HG02763 (cell line): Measurements from ENCODE around the gene CSN2.

Experiments used
- ATAC-seq: cut with Tn5 transposase; IDR thresholded peaks from one replicate; pipeline ENCODE4 v1.9.1; 2021; ENCODE audit warnings: mild to moderate bottlenecking, moderate library complexity; ENCODE audit not compliant: unreplicated experiment

The CSN2 gene

GRCh38 chr4:69907151-69907550 is 58.4 kb downstream of the CSN2 start:
- no peak for ATAC-seq
